Liver (tissue), 9 donors: ENCODE results near the gene SGCB. TPM values are rescaled to one million over a fixed set of nuclear protein-coding genes. Genes with fewer than 3 reads are reported as not detected.

Experiments used
- DNase-seq: peaks from one replicate; pipeline ENCODE4 v3.0.0-alpha.2; 2017; ENCODE audit warnings: low spot score
- H3K27ac ChIP-seq, 2 donors: one replicate each; pipeline ENCODE4 v1.7.0; 2013; ENCODE audit warnings: inconsistent platforms in 2 of 2, low read length in 2 of 2, control low read depth in 1 of 2, low read depth in 1 of 2, mild to moderate bottlenecking in 1 of 2
- H3K27me3 ChIP-seq, 4 donors: one replicate each; pipeline versions ENCODE4 v1.6.1 to v1.7.0; 2013; ENCODE audit warnings: low read length in 3 of 4, inconsistent platforms in 1 of 4, mild to moderate bottlenecking in 1 of 4, moderate library complexity in 1 of 4; ENCODE audit not compliant: control insufficient read depth in 4 of 4, insufficient read depth in 4 of 4
- H3K36me3 ChIP-seq, 4 donors: one replicate each; pipeline versions ENCODE4 v1.6.1 to v1.7.0; 2013; ENCODE audit warnings: low read length in 3 of 4, mild to moderate bottlenecking in 3 of 4, low read depth in 1 of 4, moderate library complexity in 1 of 4; ENCODE audit not compliant: control insufficient read depth in 4 of 4, insufficient read depth in 3 of 4
- H3K4me1 ChIP-seq, 4 donors: one replicate each; pipeline versions ENCODE4 v1.6.1 to v1.7.0; 2013; ENCODE audit warnings: low read length in 3 of 4, mild to moderate bottlenecking in 3 of 4, moderate library complexity in 1 of 4; ENCODE audit not compliant: control insufficient read depth in 4 of 4, insufficient read depth in 4 of 4
- H3K4me3 ChIP-seq, 3 donors: one replicate each; pipeline versions ENCODE4 v1.6.1 to v1.7.0; 2013; ENCODE audit warnings: low read length in 3 of 3, control low read depth in 1 of 3, low read depth in 1 of 3, mild to moderate bottlenecking in 1 of 3
- H3K9ac ChIP-seq, 2 donors: one replicate each; pipeline ENCODE4 v1.7.0; 2013; ENCODE audit warnings: low read length in 2 of 2, mild to moderate bottlenecking in 2 of 2, moderate library complexity in 2 of 2, control low read depth in 1 of 2, low read depth in 1 of 2
- H3K9me3 ChIP-seq, 4 donors: one replicate each; pipeline versions ENCODE4 v1.6.1 to v1.7.0; 2013; ENCODE audit warnings: low read length in 3 of 4; ENCODE audit not compliant: control insufficient read depth in 4 of 4
- EGR1 ChIP-seq, 2 donors: IDR thresholded peaks; 2 replicates each; pipeline ENCODE4 v1.6.1; 2016 to 2018; ENCODE audit warnings: antibody characterized with exemption in 2 of 2, low read depth in 2 of 2
- FOXA1 ChIP-seq: IDR thresholded peaks from 2 replicates; pipeline ENCODE4 v1.6.1; 2016; ENCODE audit warnings: antibody characterized with exemption
- FOXA2 ChIP-seq: IDR thresholded peaks from 2 replicates; pipeline ENCODE4 v1.6.1; 2016; ENCODE audit warnings: antibody characterized with exemption
- GABPA ChIP-seq, 2 donors: IDR thresholded peaks in 1 of 2; conservative IDR thresholded peaks in 1 of 2; 2 replicates each; pipeline ENCODE4 v1.6.1; 2016; ENCODE audit warnings: antibody characterized with exemption in 2 of 2, mild to moderate bottlenecking in 1 of 2, moderate library complexity in 1 of 2
- HNF4A ChIP-seq, 2 donors: conservative IDR thresholded peaks; 2 replicates each; pipeline ENCODE4 v1.6.1; 2016; ENCODE audit warnings: antibody characterized with exemption in 2 of 2, mild to moderate bottlenecking in 2 of 2
- HNF4G ChIP-seq: IDR thresholded peaks from 2 replicates; pipeline ENCODE4 v1.6.1; 2016; ENCODE audit warnings: antibody characterized with exemption
- JUND ChIP-seq, 2 donors: IDR thresholded peaks; 2 replicates each; pipeline ENCODE4 v1.6.1; 2016; ENCODE audit warnings: antibody characterized with exemption in 2 of 2
- NR2F2 ChIP-seq: IDR thresholded peaks from 2 replicates; pipeline ENCODE4 v1.6.1; 2016; ENCODE audit warnings: antibody characterized with exemption
- RAD21 ChIP-seq, 2 donors: IDR thresholded peaks; 2 replicates each; pipeline ENCODE4 v1.6.1; 2016; ENCODE audit warnings: antibody characterized with exemption in 2 of 2, mild to moderate bottlenecking in 2 of 2
- RXRA ChIP-seq, 2 donors: IDR thresholded peaks; 2 replicates each; pipeline ENCODE4 v1.6.1; 2017 to 2018; ENCODE audit warnings: antibody characterized with exemption in 2 of 2, mild to moderate bottlenecking in 1 of 2
- SP1 ChIP-seq: IDR thresholded peaks from 2 replicates; pipeline ENCODE4 v1.6.1; 2018; ENCODE audit warnings: antibody characterized with exemption, mild to moderate bottlenecking
- TAF1 ChIP-seq: conservative IDR thresholded peaks from 2 replicates; pipeline ENCODE4 v1.6.1; 2016; ENCODE audit warnings: antibody characterized with exemption, mild to moderate bottlenecking
- YY1 ChIP-seq: IDR thresholded peaks from 2 replicates; pipeline ENCODE4 v1.6.1; 2016; ENCODE audit warnings: antibody characterized with exemption, mild to moderate bottlenecking
- WGBS: extraction: QIAGEN DNeasy Blood & Tissue Kit; methylation state at CpG from one replicate; pipeline ENCODE4 v1.1.7; 2013; 5-methylcytosine and 5-hydroxymethylcytosine counted together
- polyA plus RNA-seq, 2 donors: library from polyadenylated mRNA; stranded (reverse) in 1 of 2; unstranded in 1 of 2; fragments of 200-250 nt in 1 of 2; fragments of >200 nt in 1 of 2; fragmentation: Nextera tagmentation in 1 of 2; extraction: Ambion mirVana in 1 of 2; gene quantifications; one replicate each; pipeline versions ENCODE4 v1.2.1 to v1.2.3, GENCODE V29; 2013 to 2015
- total RNA-seq, 2 donors: library from RNA; depleted of rRNA; stranded (reverse); fragments of >200 nt; gene quantifications; one replicate each; pipeline ENCODE4 v1.2.3, GENCODE V29; 2014
- TF ChIP-seq, protein P1 (sequence below): IDR thresholded peaks from 2 replicates; pipeline ENCODE4 v1.6.1; 2016; ENCODE audit warnings: antibody characterized with exemption, mild to moderate bottlenecking
- TF ChIP-seq, protein P2 (sequence below): IDR thresholded peaks from 2 replicates; pipeline ENCODE4 v1.6.1; 2016; ENCODE audit warnings: antibody characterized with exemption
- TF ChIP-seq, protein P3 (sequence below): IDR thresholded peaks from 2 replicates; pipeline ENCODE4 v1.6.1; 2016; ENCODE audit warnings: antibody characterized with exemption
- TF ChIP-seq, protein P4 (sequence below): IDR thresholded peaks from 2 replicates; pipeline ENCODE4 v1.6.1; 2016; ENCODE audit warnings: antibody characterized with exemption
- TF ChIP-seq, protein P5 (sequence below): fragments of 150-350 bp; IDR thresholded peaks from 2 replicates; pipeline ENCODE4 v1.5.1; 2017; ENCODE audit warnings: improper control_type of control experiment, low read depth, low read length; ENCODE audit not compliant: missing input control
- donor health status: healthy.
- donor health status: healthy.
- donor health status: healthy.
- donor health status: healthy.
- donor health status: healthy.

SGCB gene
- total and polyA plus RNA-seq, 4 donors: 2.0 to 5.4 (median 3.3) TPM

DNA sequence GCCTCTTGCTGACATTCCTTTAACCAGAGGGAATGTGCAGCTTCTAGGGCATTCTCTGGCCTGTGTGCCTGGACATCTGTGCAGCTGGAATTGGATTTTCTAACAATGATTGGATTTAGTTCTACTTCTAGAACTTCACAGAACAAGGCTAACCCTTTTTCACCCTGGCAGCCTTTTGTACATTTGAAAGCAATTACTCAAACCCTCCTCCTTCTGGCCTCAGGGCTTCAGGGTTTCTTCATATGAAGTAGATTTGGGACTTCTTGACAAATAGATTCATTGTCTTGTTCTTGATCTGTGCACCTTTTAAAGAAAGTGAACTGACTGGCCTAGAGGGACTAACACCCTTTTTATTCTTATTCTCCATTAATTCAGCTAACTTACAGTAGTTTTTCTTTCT, 43.1 kb upstream of the SGCB start (continued):
- TF ChIP-seq, protein P1, sequence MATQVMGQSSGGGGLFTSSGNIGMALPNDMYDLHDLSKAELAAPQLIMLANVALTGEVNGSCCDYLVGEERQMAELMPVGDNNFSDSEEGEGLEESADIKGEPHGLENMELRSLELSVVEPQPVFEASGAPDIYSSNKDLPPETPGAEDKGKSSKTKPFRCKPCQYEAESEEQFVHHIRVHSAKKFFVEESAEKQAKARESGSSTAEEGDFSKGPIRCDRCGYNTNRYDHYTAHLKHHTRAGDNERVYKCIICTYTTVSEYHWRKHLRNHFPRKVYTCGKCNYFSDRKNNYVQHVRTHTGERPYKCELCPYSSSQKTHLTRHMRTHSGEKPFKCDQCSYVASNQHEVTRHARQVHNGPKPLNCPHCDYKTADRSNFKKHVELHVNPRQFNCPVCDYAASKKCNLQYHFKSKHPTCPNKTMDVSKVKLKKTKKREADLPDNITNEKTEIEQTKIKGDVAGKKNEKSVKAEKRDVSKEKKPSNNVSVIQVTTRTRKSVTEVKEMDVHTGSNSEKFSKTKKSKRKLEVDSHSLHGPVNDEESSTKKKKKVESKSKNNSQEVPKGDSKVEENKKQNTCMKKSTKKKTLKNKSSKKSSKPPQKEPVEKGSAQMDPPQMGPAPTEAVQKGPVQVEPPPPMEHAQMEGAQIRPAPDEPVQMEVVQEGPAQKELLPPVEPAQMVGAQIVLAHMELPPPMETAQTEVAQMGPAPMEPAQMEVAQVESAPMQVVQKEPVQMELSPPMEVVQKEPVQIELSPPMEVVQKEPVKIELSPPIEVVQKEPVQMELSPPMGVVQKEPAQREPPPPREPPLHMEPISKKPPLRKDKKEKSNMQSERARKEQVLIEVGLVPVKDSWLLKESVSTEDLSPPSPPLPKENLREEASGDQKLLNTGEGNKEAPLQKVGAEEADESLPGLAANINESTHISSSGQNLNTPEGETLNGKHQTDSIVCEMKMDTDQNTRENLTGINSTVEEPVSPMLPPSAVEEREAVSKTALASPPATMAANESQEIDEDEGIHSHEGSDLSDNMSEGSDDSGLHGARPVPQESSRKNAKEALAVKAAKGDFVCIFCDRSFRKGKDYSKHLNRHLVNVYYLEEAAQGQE: no peak
- no peak for TF ChIP-seq RAD21 (IDR thresholded peaks at IDR 0.05)

DNA sequence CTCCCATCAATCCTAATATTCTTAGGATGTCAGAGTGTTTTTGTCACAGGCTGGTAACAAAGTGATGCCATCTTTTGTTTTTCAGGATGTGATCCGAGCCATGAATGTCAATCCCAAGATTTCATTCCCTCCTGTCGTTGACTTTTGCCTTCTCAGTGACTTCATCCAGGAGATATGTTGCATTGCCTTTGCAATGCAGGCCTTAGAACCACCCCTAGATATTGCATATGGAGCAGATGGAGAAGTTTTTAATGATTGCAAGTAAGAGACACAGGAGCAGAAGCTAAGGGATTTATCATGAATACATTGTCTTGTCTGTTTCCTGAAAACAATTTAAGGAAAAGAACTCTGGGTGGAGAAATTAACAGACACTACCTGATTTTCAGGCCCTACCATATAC, 41.6 kb upstream of the SGCB start:
- H3K4me3 ChIP-seq: no peak overlapping the region
- TF ChIP-seq GABPA (IDR thresholded peaks at IDR 0.05 in 1 of 2, conservative IDR thresholded peaks at IDR 0.05 in 1 of 2): no peak
- no peak for TF ChIP-seq HNF4A (conservative IDR thresholded peaks at IDR 0.05)
- TF ChIP-seq, protein P2, sequence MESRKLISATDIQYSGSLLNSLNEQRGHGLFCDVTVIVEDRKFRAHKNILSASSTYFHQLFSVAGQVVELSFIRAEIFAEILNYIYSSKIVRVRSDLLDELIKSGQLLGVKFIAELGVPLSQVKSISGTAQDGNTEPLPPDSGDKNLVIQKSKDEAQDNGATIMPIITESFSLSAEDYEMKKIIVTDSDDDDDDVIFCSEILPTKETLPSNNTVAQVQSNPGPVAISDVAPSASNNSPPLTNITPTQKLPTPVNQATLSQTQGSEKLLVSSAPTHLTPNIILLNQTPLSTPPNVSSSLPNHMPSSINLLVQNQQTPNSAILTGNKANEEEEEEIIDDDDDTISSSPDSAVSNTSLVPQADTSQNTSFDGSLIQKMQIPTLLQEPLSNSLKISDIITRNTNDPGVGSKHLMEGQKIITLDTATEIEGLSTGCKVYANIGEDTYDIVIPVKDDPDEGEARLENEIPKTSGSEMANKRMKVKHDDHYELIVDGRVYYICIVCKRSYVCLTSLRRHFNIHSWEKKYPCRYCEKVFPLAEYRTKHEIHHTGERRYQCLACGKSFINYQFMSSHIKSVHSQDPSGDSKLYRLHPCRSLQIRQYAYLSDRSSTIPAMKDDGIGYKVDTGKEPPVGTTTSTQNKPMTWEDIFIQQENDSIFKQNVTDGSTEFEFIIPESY: no peak
- no peak for TF ChIP-seq TAF1
- no peak for TF ChIP-seq RXRA (IDR thresholded peaks at IDR 0.05)
- no peak for TF ChIP-seq RAD21 (IDR thresholded peaks at IDR 0.05)
- TF ChIP-seq JUND (IDR thresholded peaks at IDR 0.05): no peak
- no peak for TF ChIP-seq FOXA2
- no peak for TF ChIP-seq HNF4G
- TF ChIP-seq, protein P3, sequence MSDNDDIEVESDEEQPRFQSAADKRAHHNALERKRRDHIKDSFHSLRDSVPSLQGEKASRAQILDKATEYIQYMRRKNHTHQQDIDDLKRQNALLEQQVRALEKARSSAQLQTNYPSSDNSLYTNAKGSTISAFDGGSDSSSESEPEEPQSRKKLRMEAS: no peak
- TF ChIP-seq EGR1 (IDR thresholded peaks at IDR 0.05; ENCODE audit: low read depth in 2 of 2): no peak
- no peak for TF ChIP-seq NR2F2
- TF ChIP-seq, protein P4, sequence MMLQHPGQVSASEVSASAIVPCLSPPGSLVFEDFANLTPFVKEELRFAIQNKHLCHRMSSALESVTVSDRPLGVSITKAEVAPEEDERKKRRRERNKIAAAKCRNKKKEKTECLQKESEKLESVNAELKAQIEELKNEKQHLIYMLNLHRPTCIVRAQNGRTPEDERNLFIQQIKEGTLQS: no peak
- 69% methylated on average over 2 of the region's 2 CpGs for WGBS
- no peaks in the 10 kb centered on the region for H3K9me3 ChIP-seq
- H3K4me1 ChIP-seq: no peaks in the 10 kb centered on the region
- no peaks in the 10 kb centered on the region for H3K27me3 ChIP-seq
- DNase-seq: no peak
- H3K9ac ChIP-seq: no peak overlapping the region
- no peaks in the 10 kb centered on the region for H3K36me3 ChIP-seq
- no peak overlapping the region for H3K27ac ChIP-seq

DNA sequence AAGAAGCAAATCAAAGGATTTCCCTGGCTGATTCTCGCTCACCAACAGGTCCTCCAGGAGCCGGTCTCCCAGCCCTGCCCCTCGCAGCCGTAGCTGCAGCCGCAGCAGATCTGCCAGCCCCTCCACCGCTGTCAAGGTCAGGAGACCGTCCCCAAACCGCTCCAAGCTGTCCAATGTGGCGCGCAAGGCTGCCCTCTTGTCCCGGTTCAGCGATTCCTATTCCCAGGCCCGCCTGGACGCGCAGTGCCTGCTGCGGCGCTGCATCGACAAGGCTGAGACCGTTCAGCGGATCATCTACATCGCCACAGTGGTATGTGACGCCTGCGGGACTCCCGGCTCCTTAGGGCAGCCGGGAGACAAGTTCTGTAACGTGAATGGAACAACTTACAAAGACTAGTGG, 38.6 kb upstream of the SGCB start:
- Histone ChIP-seq H3K9ac (no peak overlapping the region), H3K27me3 (no peaks in the 10 kb centered on the region), H3K36me3 (no peaks in the 10 kb centered on the region), H3K4me3 (no peak overlapping the region), H3K27ac (no peak overlapping the region), H3K4me1 (no peaks in the 10 kb centered on the region), H3K9me3 (no peaks in the 10 kb centered on the region)
- DNase-seq: no peak
- WGBS: 26% methylated on average over 26 of the region's 26 CpGs
- TF ChIP-seq SP1: no peak
- TF ChIP-seq EGR1 (IDR thresholded peaks at IDR 0.05; ENCODE audit: low read depth in 2 of 2): no peak
- no peak for TF ChIP-seq NR2F2
- TF ChIP-seq GABPA (IDR thresholded peaks at IDR 0.05 in 1 of 2, conservative IDR thresholded peaks at IDR 0.05 in 1 of 2): no peak
- TF ChIP-seq FOXA2: no peak
- TF ChIP-seq, protein P4: no peak
- TF ChIP-seq, protein P3: no peak
- no peak for TF ChIP-seq YY1
- no peak for TF ChIP-seq RAD21 (IDR thresholded peaks at IDR 0.05)
- no peak for TF ChIP-seq TAF1
- TF ChIP-seq FOXA1: no peak
- no peak for TF ChIP-seq HNF4G
- TF ChIP-seq, protein P2: no peak
- TF ChIP-seq, protein P5, sequence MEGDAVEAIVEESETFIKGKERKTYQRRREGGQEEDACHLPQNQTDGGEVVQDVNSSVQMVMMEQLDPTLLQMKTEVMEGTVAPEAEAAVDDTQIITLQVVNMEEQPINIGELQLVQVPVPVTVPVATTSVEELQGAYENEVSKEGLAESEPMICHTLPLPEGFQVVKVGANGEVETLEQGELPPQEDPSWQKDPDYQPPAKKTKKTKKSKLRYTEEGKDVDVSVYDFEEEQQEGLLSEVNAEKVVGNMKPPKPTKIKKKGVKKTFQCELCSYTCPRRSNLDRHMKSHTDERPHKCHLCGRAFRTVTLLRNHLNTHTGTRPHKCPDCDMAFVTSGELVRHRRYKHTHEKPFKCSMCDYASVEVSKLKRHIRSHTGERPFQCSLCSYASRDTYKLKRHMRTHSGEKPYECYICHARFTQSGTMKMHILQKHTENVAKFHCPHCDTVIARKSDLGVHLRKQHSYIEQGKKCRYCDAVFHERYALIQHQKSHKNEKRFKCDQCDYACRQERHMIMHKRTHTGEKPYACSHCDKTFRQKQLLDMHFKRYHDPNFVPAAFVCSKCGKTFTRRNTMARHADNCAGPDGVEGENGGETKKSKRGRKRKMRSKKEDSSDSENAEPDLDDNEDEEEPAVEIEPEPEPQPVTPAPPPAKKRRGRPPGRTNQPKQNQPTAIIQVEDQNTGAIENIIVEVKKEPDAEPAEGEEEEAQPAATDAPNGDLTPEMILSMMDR: no peak
